RPMI8226 (cell line): ENCODE measurements around the gene DIAPH3.

Experiments used
- DNase-seq: peaks from one replicate; pipeline ENCODE4 v3.0.0-alpha.2; 2015

The DIAPH3 gene

DNA sequence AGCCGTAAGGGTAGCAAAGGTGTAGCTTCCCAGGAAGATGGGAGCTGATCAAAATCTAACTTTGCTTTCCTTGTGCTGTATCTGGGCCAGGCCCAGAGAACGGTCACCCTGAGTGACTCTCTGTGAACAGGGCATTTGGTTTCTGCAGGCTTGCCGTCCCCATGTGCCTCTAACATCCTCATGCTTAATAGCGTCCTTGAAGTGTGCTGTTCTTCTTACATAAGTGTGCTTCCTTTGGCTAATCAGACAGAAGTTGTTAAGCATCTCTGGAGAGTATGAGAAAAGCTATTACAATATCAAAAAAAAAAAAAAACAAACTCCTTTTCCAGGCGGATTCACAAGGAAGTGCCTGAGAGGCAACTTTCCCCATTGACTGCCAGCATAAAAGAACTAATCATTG lies 503.7 kb downstream of the DIAPH3 start:
- DNase-seq: no peak

GRCh38 chr13:59658738-59659330 lies 504.9 kb downstream of the DIAPH3 start:
- DNase-seq: no peak

- no peak for DNase-seq
Measured at GRCh38 chr13:59658027-59658737, 505.5 kb downstream of the DIAPH3 start.

GRCh38 chr13:59653916-59654315 lies 509.8 kb downstream of the DIAPH3 start:
- DNase-seq: no peak

DNA sequence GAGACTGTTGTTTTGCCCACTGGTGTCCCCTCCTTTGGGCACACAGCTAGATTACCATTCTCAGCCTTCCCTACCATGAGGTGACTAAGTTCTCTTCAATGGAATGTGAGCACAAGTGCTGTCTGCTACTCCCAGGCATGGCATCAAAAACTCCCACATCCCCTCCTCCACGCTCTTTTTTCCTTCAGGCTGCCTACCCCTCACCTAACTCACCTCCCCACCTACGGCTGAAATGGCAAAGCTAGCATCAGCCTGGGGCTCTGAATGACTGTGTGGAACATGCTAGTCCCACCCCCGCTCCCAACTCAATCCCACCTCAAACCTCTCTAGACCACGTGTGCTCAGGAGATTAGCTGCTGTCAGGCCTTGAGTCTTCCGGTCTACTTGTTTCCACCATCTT lies 512.2 kb downstream of the DIAPH3 start:
- DNase-seq: no peak

DNA sequence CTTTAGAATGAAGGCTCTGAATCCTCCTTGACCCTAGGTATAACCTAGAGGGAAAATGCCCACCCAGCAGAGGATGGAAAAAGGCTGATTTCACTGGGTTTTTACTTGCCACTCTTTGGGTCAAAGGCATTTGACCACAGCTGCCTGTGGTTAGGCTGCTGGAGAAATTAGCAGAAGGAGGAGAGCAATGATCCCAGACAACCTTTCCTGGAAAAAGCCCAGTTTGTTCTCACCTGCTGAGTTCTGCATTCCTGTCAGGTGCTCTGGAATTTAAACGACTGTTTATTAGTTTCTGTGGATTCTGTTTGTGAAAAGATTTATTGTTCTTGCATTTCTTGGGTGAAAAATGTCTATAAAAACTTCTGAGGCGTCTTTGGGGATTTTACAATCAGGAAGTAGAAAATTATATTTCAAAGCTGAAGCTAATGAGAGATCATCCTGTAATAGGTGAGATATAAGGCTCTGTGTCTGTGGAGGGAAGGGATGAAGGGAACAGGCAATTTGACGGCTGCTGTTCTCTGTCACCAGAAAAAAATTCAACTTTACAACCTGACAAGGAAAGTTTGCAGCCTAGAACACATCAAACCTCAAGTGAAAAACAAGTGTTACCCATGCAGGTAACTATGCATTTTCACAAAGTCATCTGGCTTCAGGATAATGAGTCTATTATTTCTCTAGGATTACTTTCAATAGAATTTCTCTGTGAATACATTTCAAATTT lies 519.7 kb downstream of the DIAPH3 start:
- no peak for DNase-seq

- no peak for DNase-seq
Measured at GRCh38 chr13:59643364-59643841, 520.3 kb downstream of the DIAPH3 start.

GRCh38 chr13:59641817-59642216 lies 521.9 kb downstream of the DIAPH3 start:
- no peak for DNase-seq

DNA sequence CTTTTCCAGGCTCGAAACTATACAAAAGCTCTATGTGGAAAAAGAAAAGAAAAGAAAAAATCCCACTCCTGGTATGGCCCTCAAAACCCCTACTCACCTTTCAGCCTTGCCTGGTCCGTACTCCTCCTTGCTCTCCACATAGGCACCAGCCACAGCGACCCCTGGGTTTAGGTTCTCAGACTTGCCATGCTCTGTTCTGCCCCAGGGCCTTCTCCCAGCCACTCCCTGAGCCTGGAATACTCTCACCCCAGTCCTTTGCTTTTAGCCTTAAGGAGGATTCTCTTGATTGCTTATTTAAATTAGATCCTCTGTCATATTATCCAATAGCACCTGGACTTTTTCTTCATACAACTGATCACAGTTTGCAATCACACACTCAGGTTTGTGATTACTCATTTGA lies 522.5 kb downstream of the DIAPH3 start:
- DNase-seq: no peak

DNA sequence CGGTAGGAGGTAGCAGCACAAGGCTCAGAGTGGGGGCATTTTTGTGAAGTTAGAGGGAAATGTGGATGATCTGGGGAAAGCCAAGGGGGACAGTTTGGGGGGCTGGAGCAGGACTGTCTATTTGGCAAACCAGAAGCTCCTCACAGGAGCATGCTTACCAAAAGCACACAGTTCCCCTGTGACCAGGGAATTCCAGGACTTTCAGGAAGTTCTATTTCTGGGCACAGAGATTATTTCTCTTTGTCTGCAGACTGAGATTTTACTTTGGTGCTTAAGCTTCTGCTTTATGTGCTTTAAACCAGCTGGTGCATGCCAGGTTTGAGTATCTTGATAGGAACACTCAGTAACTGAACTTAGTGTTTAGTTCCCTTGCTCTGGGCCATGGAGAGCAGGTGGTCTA lies 525.3 kb downstream of the DIAPH3 start:
- DNase-seq: no peak

GRCh38 chr13:59635589-59635988 lies 528.1 kb downstream of the DIAPH3 start:
- no peak for DNase-seq

GRCh38 chr13:59633290-59633689 lies 530.4 kb downstream of the DIAPH3 start:
- DNase-seq: no peak

DNA sequence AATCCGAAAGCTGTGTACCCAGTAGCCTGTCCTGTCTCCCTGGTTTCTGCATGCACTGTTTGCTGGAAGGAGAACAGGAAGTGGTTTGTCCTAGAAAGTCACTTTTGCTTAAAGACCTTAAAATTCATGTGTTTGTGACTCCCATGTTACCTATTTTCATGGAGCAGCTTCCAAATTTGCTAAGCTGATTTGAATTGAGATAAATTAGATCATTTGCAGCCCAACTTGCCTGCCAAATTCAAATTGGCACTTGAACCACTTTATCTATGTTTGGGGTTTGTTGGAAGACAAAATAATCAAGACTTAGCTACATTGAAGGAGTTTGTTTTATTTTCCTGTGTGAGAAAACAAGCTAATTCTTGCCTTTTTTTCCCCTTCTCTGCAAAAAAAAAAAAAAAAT lies 532.5 kb downstream of the DIAPH3 start:
- no peak for DNase-seq

- no peak for DNase-seq
Measured at GRCh38 chr13:59625111-59625510, 538.6 kb downstream of the DIAPH3 start.

GRCh38 chr13:59623206-59623915 lies 540.4 kb downstream of the DIAPH3 start:
- DNase-seq: no peak

DNA sequence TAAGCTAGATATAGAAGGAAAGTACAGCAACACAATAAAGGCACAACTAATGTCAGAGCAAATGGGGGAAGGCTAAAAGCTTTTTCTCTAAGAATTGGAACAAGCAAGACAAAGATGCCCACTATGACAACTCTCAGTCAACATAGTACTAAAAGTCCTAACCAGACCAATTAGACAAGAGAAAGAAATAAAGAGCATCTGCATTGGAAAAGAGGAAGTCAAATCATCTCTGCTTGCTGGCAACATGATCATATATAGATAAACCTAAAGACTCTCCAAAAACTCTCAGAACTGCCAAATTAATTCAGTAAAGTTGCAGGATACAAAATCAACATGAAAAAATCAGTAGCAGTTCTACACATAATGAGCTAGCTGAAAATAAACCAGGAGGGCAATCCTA lies 542.0 kb downstream of the DIAPH3 start:
- DNase-seq: no peak
